Measurements from ENCODE around the gene ZBTB16. TPM values are rescaled to one million over a fixed set of nuclear protein-coding genes. Genes with fewer than 3 reads are reported as not detected.

The ZBTB16 gene
- total RNA-seq, 1 donor from 2014 or later, result 21.9 TPM

- DNase-seq (ENCODE audit: low spot score), result no peak
- H3K27ac Mint-ChIP-seq (ENCODE audit: unreplicated experiment), result peak overlapping the region; percentile 82
- no peaks in the 10 kb centered on the region for H3K9me3 Mint-ChIP-seq (ENCODE audit: low read depth)
- no peak overlapping the region for H3K4me3 Mint-ChIP-seq (ENCODE audit: unreplicated experiment)
- H3K4me1 Mint-ChIP-seq (ENCODE audit: low read depth), result peaks cover 74% of the 10 kb centered on the region
- peaks cover 10% of the 10 kb centered on the region for H3K27me3 Mint-ChIP-seq (ENCODE audit: low read depth)
- no peak for TF ChIP-seq CTCF (IDR thresholded peaks at IDR 0.05)
- peaks cover 18% of the 10 kb centered on the region for H3K36me3 Mint-ChIP-seq (ENCODE audit: low read depth)
These were observed 22.9 kb downstream of the ZBTB16 start for GRCh38 chr11:114082415-114082748.

- no peak for DNase-seq (ENCODE audit: low spot score)
- H3K4me1 Mint-ChIP-seq (ENCODE audit: low read depth), result peaks cover 76% of the 10 kb centered on the region
- peaks cover 13% of the 10 kb centered on the region for H3K27me3 Mint-ChIP-seq (ENCODE audit: low read depth)
- no peaks in the 10 kb centered on the region for H3K9me3 Mint-ChIP-seq (ENCODE audit: low read depth)
- no peak for TF ChIP-seq CTCF (IDR thresholded peaks at IDR 0.05)
- peaks cover 19% of the 10 kb centered on the region for H3K36me3 Mint-ChIP-seq (ENCODE audit: low read depth)
- H3K4me3 Mint-ChIP-seq (ENCODE audit: unreplicated experiment), result no peak overlapping the region
- H3K27ac Mint-ChIP-seq (ENCODE audit: unreplicated experiment), result peak overlapping the region; percentile 82
These were observed 23.3 kb downstream of the ZBTB16 start for GRCh38 chr11:114082767-114083181.

GRCh38 chr11:114083391-114084252 lies 24.1 kb downstream of the ZBTB16 start:
- H3K36me3 Mint-ChIP-seq (ENCODE audit: low read depth), result peaks cover 17% of the 10 kb centered on the region
- no peak overlapping the region for H3K4me3 Mint-ChIP-seq (ENCODE audit: unreplicated experiment)
- no peak for TF ChIP-seq CTCF (IDR thresholded peaks at IDR 0.05)
- H3K4me1 Mint-ChIP-seq (ENCODE audit: low read depth), result peaks cover 75% of the 10 kb centered on the region
- no peak for DNase-seq (ENCODE audit: low spot score)
- peaks cover 14% of the 10 kb centered on the region for H3K27me3 Mint-ChIP-seq (ENCODE audit: low read depth)
- H3K9me3 Mint-ChIP-seq (ENCODE audit: low read depth), result no peaks in the 10 kb centered on the region
- H3K27ac Mint-ChIP-seq (ENCODE audit: unreplicated experiment), result peak overlapping the region; percentile 33

- Mint-ChIP-seq H3K36me3 (ENCODE audit: low read depth) (peaks cover 20% of the 10 kb centered on the region), H3K4me3 (ENCODE audit: unreplicated experiment) (no peak overlapping the region), H3K27me3 (ENCODE audit: low read depth) (peaks cover 14% of the 10 kb centered on the region), H3K27ac (ENCODE audit: unreplicated experiment) (no peak overlapping the region), H3K4me1 (ENCODE audit: low read depth) (peaks cover 68% of the 10 kb centered on the region), H3K9me3 (ENCODE audit: low read depth) (no peaks in the 10 kb centered on the region)
- no peak for DNase-seq (ENCODE audit: low spot score)
- no peak for TF ChIP-seq CTCF (IDR thresholded peaks at IDR 0.05)
These were observed 24.9 kb downstream of the ZBTB16 start for GRCh38 chr11:114084414-114084813.

- H3K36me3 Mint-ChIP-seq (ENCODE audit: low read depth), result peaks cover 24% of the 10 kb centered on the region
- DNase-seq (ENCODE audit: low spot score), result no peak
- H3K27ac Mint-ChIP-seq (ENCODE audit: unreplicated experiment), result no peak overlapping the region
- no peaks in the 10 kb centered on the region for H3K9me3 Mint-ChIP-seq (ENCODE audit: low read depth)
- TF ChIP-seq CTCF (IDR thresholded peaks at IDR 0.05), result no peak
- H3K27me3 Mint-ChIP-seq (ENCODE audit: low read depth), result peaks cover 18% of the 10 kb centered on the region
- H3K4me3 Mint-ChIP-seq (ENCODE audit: unreplicated experiment), result no peak overlapping the region
- H3K4me1 Mint-ChIP-seq (ENCODE audit: low read depth), result peaks cover 56% of the 10 kb centered on the region
These were observed 26.7 kb downstream of the ZBTB16 start for GRCh38 chr11:114085965-114086793.
